GM19099 (cell line): ENCODE results near the gene ADGRE1.

Experiments used
- POLR2A ChIP-seq: IDR thresholded peaks from 3 replicates; pipeline ENCODE4 v1.6.1; 2011; ENCODE audit warnings: low read depth; ENCODE audit not compliant: insufficient read length; ENCODE audit errors: extremely low read depth

The ADGRE1 gene

DNA sequence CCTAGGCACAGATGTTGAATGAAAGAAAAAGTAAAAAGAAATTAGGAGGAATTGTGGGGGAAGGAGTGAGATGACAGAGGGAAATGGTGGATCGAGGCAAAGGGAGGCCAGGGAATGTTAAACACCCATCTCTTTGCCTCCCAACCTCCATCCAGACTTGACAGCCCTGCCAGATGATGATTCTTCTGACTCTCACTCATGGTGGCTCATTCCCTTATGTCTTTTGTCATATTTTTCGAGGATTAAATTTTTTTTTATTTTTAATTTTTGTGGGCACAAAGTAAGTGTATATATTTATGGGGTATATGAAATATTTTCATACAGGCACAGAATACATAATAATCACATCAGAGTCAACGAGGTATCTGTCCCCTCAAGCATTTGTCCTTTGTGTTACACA lies 42.8 kb downstream of the ADGRE1 start:
- TF ChIP-seq POLR2A: no peak

- TF ChIP-seq POLR2A: no peak
Measured at GRCh38 chr19:6935069-6935468, 47.7 kb downstream of the ADGRE1 start.

GRCh38 chr19:6935618-6936017 lies 48.2 kb downstream of the ADGRE1 start:
- TF ChIP-seq POLR2A: no peak

DNA sequence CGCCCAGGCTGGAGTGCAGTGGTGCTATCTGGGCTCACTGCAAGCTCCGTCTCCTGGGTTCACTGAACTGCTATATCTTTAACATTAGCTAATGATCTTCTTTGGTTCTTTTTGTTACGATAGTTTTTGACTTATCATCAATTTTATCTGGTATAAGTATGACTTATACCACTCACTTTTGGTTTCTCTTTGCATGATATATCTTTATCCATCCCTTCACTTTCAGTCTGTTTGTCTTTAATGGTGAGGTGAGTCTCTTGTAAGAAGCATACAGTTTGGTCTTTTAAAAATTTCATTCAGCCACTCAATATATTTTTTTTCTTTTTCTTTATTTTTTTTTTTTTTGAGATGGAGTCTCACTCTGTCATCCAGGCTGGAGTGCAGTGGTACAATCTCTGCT lies 58.4 kb downstream of the ADGRE1 start:
- TF ChIP-seq POLR2A: no peak

DNA sequence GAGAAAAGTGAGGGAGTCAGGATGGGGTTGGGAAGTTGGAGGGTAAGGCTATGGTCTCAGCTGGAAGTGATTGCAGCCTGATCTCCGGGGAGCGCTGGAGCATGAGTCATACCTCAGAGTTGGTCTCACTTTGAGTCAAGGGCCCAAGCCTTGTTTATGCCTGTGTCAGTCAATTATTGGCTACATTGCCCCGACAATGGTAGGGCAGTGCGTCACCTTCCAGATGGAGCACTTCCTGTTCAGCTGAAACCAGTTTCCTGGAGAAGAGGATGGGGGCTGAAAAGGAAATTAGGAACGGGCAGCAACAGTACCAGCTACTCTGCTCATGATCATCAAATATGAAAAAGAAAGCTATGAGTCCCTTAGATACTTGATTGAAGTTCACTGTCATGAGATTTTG lies 60.4 kb downstream of the ADGRE1 start:
- TF ChIP-seq POLR2A: no peak

DNA sequence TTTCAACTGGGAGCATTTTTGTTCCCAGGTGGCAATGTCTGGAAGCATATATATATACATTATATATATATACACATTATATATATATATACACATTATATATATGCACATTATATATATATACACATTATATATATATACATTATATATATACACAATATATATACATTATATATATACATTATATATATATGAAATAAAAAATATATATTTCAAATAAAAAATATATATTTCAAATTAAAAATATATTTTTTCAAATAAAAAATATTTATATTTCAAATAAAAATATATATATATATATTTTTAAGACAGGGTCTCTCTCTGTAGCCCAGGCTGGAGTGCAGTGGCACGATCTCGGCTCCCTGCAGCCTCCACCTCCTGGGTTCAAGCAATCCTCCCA lies 61.5 kb downstream of the ADGRE1 start:
- TF ChIP-seq POLR2A: no peak

DNA sequence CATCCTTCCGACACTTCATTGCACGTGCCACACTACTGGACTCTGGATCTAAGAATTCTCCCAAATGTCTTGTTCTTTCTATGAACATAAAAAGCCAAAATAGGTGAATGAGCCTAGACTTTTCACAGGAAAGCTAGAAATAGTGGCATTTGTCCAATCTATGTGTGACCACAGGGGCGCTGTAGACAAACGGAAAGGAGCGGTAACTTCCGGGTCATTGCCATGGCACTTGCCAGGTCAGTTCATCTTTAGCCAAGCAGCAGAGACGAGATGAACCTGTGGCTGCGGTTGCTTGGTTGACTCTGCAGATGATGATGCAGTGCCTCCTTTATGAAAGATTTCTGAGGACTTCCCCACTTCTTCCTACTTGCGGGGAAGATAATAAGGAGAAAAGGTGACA lies 65.6 kb downstream of the ADGRE1 start:
- no peak for TF ChIP-seq POLR2A

DNA sequence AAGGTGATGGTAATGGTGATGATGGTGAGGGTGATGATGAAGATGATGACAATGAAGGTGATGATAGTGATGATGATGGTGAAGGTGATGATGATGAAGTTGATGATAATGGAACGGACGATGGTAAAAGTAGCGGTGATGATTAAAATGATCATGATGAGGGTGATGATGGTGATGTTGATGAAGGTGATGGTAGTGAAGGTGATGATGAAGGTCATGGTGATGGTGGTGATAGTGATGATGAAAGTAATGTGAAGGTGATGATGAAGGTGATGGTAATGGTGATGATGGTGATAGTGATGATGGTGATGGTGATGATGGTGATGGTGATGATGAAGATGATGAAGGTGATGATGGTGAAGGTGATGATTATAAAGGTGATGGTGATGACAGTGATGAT lies 67.7 kb downstream of the ADGRE1 start:
- TF ChIP-seq POLR2A: no peak

GRCh38 chr19:6956573-6956972 lies 69.2 kb downstream of the ADGRE1 start:
- no peak for TF ChIP-seq POLR2A

DNA sequence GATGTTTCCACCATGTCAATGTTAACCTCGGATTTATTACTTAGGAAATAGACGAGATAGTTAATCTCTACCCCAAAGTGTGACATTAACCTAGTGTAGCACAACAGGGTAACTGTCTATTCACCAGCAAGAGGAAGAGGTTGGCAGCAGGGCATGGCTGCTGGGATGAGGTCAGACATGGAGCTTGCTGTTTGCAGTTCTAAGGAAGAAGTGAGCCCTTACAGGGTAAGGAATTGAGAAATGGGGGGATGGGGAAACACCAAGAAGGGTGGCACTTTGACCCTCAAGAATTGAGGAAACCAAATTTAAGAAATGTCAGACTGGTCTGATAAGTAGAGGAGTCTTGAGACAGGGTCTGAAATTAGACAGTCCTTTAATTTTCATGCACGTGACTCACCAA lies 71.4 kb downstream of the ADGRE1 start:
- TF ChIP-seq POLR2A: no peak

DNA sequence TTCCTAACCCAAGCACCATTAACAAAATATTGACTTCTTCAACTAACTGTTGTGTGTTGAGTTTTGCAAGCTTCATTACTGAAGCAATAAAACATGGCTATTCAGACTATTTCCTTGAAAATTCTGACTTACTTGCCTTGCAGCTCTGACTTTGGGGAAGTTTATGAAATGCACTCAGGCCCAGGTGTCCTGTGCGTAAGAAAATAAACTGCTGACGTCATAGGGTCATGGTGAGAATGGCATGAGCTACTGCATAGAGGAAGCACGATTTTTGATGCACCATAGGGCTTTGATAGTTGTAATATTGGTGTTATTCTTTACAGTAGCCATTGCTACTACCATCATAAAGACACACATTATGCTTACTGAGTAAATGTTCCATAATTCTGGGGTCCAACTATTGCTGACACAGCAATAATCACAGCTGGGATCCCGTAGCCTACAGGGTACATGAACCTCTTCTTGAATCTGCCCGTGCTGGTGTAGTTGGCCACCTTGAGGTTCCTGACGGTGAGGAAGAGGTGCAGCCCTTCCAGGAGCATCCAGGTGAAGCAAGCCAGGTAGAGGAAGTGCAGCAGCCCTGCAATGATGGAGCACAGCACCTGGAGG lies 76.0 kb downstream of the ADGRE1 start:
- TF ChIP-seq POLR2A: no peak

DNA sequence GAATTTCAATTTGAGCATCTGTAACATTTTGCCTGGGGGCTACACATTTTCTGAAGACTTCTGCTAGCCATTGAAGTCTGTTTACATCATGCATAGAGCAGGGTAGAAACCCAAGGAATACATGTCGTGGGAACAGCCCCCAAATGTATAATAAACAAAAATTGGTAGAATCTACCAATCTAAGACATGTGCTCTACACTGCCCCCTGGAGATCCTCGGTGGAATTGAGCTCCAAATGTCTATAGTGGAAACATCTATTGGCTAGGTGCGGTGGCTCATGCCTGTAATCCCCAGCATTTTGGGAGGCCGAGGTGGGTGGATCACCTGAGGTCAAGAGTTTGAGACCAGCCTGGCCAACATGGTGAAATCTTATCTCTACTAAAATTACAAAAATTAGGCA lies 76.6 kb downstream of the ADGRE1 start:
- no peak for TF ChIP-seq POLR2A

DNA sequence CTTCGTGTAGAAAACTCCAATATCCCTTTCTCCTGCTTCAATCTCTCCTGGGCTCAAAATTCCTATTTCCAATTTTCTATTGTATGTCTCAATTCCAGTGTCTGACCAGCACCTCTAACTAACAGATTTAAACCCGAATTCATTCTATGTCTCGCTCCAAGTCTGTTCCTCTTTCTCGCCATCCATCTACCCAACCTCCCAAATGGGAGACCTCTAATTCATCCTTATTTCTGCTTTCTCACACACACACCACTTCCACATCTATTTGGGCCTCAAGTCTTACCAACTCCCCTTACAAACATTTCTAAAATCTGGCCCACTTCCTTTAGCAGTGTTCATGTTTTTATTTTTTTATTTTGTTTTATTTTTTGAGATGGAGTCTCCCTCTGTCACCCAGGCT lies 80.6 kb downstream of the ADGRE1 start:
- TF ChIP-seq POLR2A: no peak

DNA sequence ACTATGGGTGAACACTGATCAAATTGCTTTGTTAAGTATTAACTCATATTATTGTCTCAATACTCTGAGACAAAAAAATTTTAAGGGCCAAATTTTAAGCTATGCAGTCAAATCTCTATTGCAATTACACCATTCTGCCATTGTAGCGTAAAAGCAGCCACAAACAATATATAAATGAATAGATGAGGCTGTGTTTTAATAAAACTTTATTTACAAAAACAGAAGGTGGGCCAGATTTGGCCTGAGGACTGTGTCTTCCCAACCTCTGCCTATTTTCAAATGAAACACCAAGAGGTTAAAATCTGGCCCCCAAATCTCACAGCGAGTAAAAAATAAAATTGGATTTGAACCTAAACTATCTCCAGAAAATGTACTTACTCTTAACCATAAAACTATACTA lies 82.1 kb downstream of the ADGRE1 start:
- TF ChIP-seq POLR2A: no peak

GRCh38 chr19:6970021-6970420 lies 82.6 kb downstream of the ADGRE1 start:
- TF ChIP-seq POLR2A: no peak

DNA sequence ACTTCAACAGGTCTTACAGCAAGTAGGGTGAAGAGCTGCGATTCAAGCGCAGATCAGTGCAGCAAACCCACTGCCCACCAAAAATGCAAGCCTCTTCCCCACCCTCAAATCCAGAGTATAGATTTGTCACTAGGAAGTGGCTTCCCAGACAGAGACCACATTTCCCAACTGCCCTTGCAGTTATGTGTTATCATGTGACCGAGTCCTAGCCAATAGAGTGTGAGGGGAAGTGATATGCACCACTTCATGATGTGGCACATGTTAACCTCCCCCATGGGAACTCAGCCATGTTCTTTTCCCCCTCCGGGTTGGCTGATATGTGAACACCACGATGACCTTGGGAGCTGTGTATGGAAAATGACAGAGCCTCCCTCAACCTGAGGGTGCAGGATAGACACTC lies 83.1 kb downstream of the ADGRE1 start:
- no peak for TF ChIP-seq POLR2A

DNA sequence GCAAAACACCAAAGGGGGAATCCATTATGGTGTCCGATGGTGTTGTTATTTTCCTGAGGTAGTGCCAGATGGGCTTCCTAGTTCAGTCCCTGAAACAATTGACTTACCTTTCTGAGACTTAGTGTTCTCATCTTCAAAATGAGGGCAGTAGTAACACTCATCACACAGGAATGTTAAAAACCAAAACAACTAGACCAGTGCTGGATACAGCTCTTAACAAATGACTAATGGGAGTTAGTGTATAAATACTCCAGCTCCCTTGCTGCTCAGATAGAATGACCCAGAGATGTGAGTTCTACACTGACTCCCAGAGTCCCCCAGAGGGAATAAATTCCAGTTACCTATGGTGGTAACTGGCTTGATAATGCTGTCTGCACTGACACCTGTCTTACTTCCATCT lies 84.0 kb downstream of the ADGRE1 start:
- no peak for TF ChIP-seq POLR2A
